Erythroblast (primary cell): ENCODE data around the gene FBXW4.

Experiments used
- GATA1 ChIP-seq: IDR thresholded peaks from 2 replicates; pipeline ENCODE4 v1.6.1; 2011; ENCODE audit warnings: low read depth, mild to moderate bottlenecking, control low read depth, low read length, moderate library complexity
- POLR2A ChIP-seq: IDR thresholded peaks from 2 replicates; pipeline ENCODE4 v1.6.1; 2011; ENCODE audit warnings: mild to moderate bottlenecking, low read length

DNA sequence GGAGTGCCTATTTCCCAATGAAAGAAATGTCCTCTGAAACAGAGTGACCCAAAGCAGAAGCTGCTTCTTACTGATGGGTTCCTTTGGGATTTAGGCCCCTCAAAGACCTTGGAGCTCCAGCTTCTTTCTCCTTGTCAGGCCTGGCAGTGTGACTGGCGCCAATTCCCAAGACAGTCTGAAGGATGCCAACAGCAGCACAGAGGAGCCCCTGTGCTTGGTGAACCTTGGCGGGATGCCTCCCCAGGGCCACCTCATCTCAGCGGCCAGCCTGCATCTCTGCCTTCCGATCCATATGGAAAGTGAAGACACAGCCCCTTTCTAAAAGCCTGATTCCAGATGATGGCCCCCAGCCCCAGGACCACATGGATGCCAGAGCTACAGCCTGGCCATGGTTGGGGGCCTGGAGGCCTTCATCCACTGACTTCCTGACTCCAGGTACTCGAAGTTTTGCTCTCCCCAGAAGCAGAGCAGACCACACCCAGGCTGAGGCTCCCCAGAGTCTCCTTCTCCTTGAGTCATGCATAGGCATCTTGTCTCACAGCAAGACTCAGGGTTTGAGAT lies 45.4 kb downstream of the FBXW4 start:
- no peak for TF ChIP-seq POLR2A
- TF ChIP-seq GATA1 = no peak
